Measurements from ENCODE around the gene MEST. TPM values are rescaled to one million over a fixed set of nuclear protein-coding genes. Genes with fewer than 3 reads are reported as not detected.

Gene MEST
- total and polyA plus RNA-seq, 2 donors (not counting 3 experiments of a cell fraction or from before 2014, with no cell fraction given), result 46.7 to 52.6 TPM

DNA sequence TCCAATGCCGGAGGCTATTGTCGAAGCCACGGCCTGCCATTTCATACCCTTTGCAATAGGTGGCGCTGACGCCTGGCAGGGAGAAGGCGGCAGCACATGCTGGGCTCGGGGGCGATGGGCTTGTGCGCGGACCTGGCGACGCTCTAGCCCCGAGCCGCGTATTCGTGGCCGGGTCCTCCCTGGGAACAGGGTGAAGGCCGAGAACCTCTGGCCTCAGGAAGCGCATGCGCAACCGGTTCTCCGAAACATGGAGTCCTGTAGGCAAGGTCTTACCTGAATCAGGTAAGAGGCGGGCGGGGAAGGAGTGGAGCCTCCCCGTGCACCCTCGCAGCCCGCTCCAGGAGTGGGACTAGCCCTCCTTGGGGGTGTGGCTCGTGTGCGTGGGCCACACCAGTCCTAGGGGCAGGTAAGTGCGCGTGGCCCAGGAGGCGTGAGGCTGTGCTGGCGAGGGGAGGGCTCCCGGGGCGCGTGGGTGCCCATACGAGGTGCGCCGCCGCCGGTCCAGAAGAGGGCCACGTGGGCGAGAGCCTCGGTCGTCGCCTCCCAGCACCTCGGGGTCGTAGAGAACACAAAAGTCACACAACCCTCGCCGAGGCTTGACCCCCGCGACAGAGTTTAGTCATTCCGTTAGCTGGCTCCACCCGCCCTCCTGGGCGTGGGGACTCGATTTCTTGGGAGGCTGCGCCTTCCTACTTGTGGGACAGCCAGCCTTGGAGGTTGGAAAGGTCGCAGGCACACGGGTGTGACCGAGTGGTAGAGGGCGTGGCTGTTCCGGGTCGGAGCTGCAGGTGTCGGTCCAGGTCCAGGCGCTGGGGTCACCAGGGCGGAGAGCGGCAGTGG, 5.6 kb upstream of the MEST start:
- Histone ChIP-seq H3K4me3 (replicated peaks in 1 of 3; ENCODE audit: insufficient read depth in 1 of 3, low read depth in 1 of 3, low read length in 3 of 3) (peak overlapping the region in 2 of 3 experiments; percentile 24 to 26), H3K4me2 (ENCODE audit: insufficient read depth, low read length) (peak overlapping the region; percentile 45), H3K9ac (replicated peaks; ENCODE audit: extremely low read depth, insufficient read depth, low read length) (no peak overlapping the region), H3K9me1 (replicated peaks; ENCODE audit: control insufficient read depth, extremely low read depth, insufficient read depth, low read length) (no peaks in the 10 kb centered on the region), H3K27ac (ENCODE audit: insufficient read depth, low read depth, low read length) (no peak overlapping the region), H4K20me1 (replicated peaks; ENCODE audit: control insufficient read depth, extremely low read depth, insufficient read depth, low read length) (no peaks in the 10 kb centered on the region), H3K79me2 (ENCODE audit: control insufficient read depth, insufficient read depth, low read length) (no peaks in the 10 kb centered on the region), H2AFZ (ENCODE audit: low read depth, low read length) (peak overlapping the region; percentile 82), H3K36me3 (ENCODE audit: control insufficient read depth in 2 of 2, extremely low read depth in 1 of 2, insufficient read depth in 2 of 2, low read length in 2 of 2) (no peaks in the 10 kb centered on the region), H3K9me3 (replicated peaks; ENCODE audit: control insufficient read depth, insufficient read depth, low read length) (no peaks in the 10 kb centered on the region), H3K4me1 (ENCODE audit: control insufficient read depth, extremely low read depth, insufficient read depth, low read length) (peaks cover 34% of the 10 kb centered on the region), H3K27me3 (ENCODE audit: control insufficient read depth in 2 of 2, insufficient read depth in 2 of 2, low read length in 2 of 2) (peaks cover 2 to 7% of the 10 kb centered on the region in 2 experiments)
- FAIRE-seq, result no peak
- no peak for TF ChIP-seq MYC (IDR thresholded peaks at IDR 0.05; ENCODE audit: low read depth, low read length)
- TF ChIP-seq, protein P1, sequence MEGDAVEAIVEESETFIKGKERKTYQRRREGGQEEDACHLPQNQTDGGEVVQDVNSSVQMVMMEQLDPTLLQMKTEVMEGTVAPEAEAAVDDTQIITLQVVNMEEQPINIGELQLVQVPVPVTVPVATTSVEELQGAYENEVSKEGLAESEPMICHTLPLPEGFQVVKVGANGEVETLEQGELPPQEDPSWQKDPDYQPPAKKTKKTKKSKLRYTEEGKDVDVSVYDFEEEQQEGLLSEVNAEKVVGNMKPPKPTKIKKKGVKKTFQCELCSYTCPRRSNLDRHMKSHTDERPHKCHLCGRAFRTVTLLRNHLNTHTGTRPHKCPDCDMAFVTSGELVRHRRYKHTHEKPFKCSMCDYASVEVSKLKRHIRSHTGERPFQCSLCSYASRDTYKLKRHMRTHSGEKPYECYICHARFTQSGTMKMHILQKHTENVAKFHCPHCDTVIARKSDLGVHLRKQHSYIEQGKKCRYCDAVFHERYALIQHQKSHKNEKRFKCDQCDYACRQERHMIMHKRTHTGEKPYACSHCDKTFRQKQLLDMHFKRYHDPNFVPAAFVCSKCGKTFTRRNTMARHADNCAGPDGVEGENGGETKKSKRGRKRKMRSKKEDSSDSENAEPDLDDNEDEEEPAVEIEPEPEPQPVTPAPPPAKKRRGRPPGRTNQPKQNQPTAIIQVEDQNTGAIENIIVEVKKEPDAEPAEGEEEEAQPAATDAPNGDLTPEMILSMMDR (IDR thresholded peaks at IDR 0.05; ENCODE audit: extremely low read depth in 1 of 2, insufficient read depth in 1 of 2, low read depth in 1 of 2, low read length in 2 of 2), result peak; percentile 61 to 65
- TF ChIP-seq, protein P2, sequence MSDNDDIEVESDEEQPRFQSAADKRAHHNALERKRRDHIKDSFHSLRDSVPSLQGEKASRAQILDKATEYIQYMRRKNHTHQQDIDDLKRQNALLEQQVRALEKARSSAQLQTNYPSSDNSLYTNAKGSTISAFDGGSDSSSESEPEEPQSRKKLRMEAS (IDR thresholded peaks at IDR 0.05; ENCODE audit: insufficient read depth, insufficient read length), result peak; percentile 11
- TF ChIP-seq POLR2A (IDR thresholded peaks at IDR 0.05; ENCODE audit: low read depth, low read length), result no peak
- ChIA-PET POLR2A (no interaction called here), CTCF (interaction anchor here (0.9 to 1.4 kb wide), 6 partner anchors 9 to 390 kb away, joined by 3 to 5 read pairs (median 3); no protein-coding TSS in a partner anchor)
- no TSS peak for BruUV-seq (replicated peaks)
- DNase-seq (ENCODE audit: low read depth, low spot score), result peak; percentile 30
- dilution Hi-C loops (cut with MboI; ENCODE audit: extremely low pct_ligation_motif_present, low sequenced_read_pairs) (no loop called here), intact Hi-C loops (cut with micrococcal nuclease) (loop anchor here (1.0 to 5.0 kb wide), 3 partner anchors 56 to 236 kb away; partner anchors contain the start of gene COPG2)
